ENCODE measurements around the gene ACTR8. TPM values are rescaled to one million over a fixed set of nuclear protein-coding genes. Genes with fewer than 3 reads are reported as not detected.

Gene ACTR8
- total and polyA plus RNA-seq, 2 of the 13 experiments (the other 11 are each of a cell fraction or from before 2014, with no cell fraction given) = 15.5 to 29.0 TPM

GRCh38 chr3:53842436-53843194 is 39.3 kb downstream of the ACTR8 start (continued):
- no peak for TF ChIP-seq KIAA2018 (CRISPR knock-in tag; IDR thresholded peaks at IDR 0.05; ENCODE audit: borderline replicate concordance)
- 0 out of 2 replicates have a peak, but pooled peaks have one; percentile 59 for TF ChIP-seq MED13 (CRISPR knock-in tag; IDR thresholded peaks at IDR 0.05)
- TF ChIP-seq RBM22 (optimal IDR thresholded peaks at IDR 0.05; ENCODE audit: low read length) = no peak
- TF ChIP-seq YY1 (IDR thresholded peaks at IDR 0.05; ENCODE audit: insufficient read depth, insufficient replicate concordance, low read depth, low read length) = peak; percentile 52
- 0 out of 2 replicates have a peak, but pooled peaks have one; percentile 59 for TF ChIP-seq HOXD1 (CRISPR knock-in tag; IDR thresholded peaks at IDR 0.05)
- TF ChIP-seq HBP1 (CRISPR knock-in tag; IDR thresholded peaks at IDR 0.05; ENCODE audit: low read depth) = 0 out of 2 replicates have a peak, but pooled peaks have one; percentile 64
- no peak for TF ChIP-seq PAWR (CRISPR knock-in tag; IDR thresholded peaks at IDR 0.05; ENCODE audit: borderline replicate concordance)
- TF ChIP-seq ZNF839 (CRISPR knock-in tag; IDR thresholded peaks at IDR 0.05; ENCODE audit: borderline replicate concordance) = no peak
- TF ChIP-seq MIXL1 (CRISPR knock-in tag; IDR thresholded peaks at IDR 0.05) = peak; percentile 82
- no peak for TF ChIP-seq ZNF256 (CRISPR knock-in tag; conservative IDR thresholded peaks at IDR 0.05)
- 0 out of 2 replicates have a peak, but pooled peaks have one; percentile 45 for TF ChIP-seq ONECUT2 (CRISPR knock-in tag; IDR thresholded peaks at IDR 0.05)
- TF ChIP-seq ZNF644 (CRISPR knock-in tag; IDR thresholded peaks at IDR 0.05; ENCODE audit: low read depth) = no peak
- no peak for TF ChIP-seq ZNF850 (CRISPR knock-in tag; conservative IDR thresholded peaks at IDR 0.05)
- no peak for TF ChIP-seq ZMAT5 (CRISPR knock-in tag; IDR thresholded peaks at IDR 0.05; ENCODE audit: borderline replicate concordance, low read depth)
- TF ChIP-seq ZFP36L2 (CRISPR knock-in tag; IDR thresholded peaks at IDR 0.05) = no peak
- peak; percentile 76; the same call in 1 of the 2 replicates for TF ChIP-seq SMAD3 (CRISPR knock-in tag; IDR thresholded peaks at IDR 0.05)
- TF ChIP-seq SRY (CRISPR knock-in tag; IDR thresholded peaks at IDR 0.05) = peak; percentile 72; the same call in 1 of the 2 replicates
- TF ChIP-seq NR3C1 (CRISPR knock-in tag; IDR thresholded peaks at IDR 0.05) = no peak
- no peak for TF ChIP-seq ZNF260 (CRISPR knock-in tag; IDR thresholded peaks at IDR 0.05; ENCODE audit: borderline replicate concordance, low read depth)
- TF ChIP-seq CHCHD3 (CRISPR knock-in tag; IDR thresholded peaks at IDR 0.05) = no peak

All from HepG2 (cell line).